ENCODE data around the gene ZBED1. TPM values are rescaled to one million over a fixed set of nuclear protein-coding genes. Genes with fewer than 3 reads are reported as not detected.

The ZBED1 gene
- polyA plus RNA-seq, 1 donor (not counting 4 experiments of a cell fraction or from before 2014, with no cell fraction given): 9.0 TPM

GRCh38 chrX:2546496-2546895 is 45.7 kb upstream of the ZBED1 start:
- H3K4me1 ChIP-seq (ENCODE audit: control insufficient read depth, extremely low read depth, insufficient read depth, low read length): no peaks in the 10 kb centered on the region
- no peaks in the 10 kb centered on the region for H3K27me3 ChIP-seq (ENCODE audit: control insufficient read depth, extremely low read depth, insufficient read depth, low read length)
- H3K4me3 ChIP-seq (ENCODE audit: control insufficient read depth in 2 of 3, extremely low read depth in 1 of 3, insufficient read depth in 2 of 3, low read depth in 1 of 3, low read length in 3 of 3): no peak overlapping the region
- no peaks in the 10 kb centered on the region for H4K20me1 ChIP-seq (ENCODE audit: control insufficient read depth, extremely low read depth, insufficient read depth, low read length)
- TF ChIP-seq EZH2 (IDR thresholded peaks at IDR 0.05; ENCODE audit: low read length) (no peak), CTCF (optimal IDR thresholded peaks at IDR 0.05 in 1 of 3, IDR thresholded peaks at IDR 0.05 in 1 of 3, conservative IDR thresholded peaks at IDR 0.05 in 1 of 3; ENCODE audit: extremely low read depth in 1 of 3, insufficient read depth in 2 of 3, low read length in 3 of 3) (no peak)
- no peaks in the 10 kb centered on the region for H3K9me1 ChIP-seq (ENCODE audit: control insufficient read depth, extremely low read depth, insufficient read depth, low read length)
- no peaks in the 10 kb centered on the region for H3K79me2 ChIP-seq (ENCODE audit: control insufficient read depth, insufficient read depth, low read length)
- no peak overlapping the region for H2AFZ ChIP-seq (ENCODE audit: control insufficient read depth, low read length)
- no peak for FAIRE-seq
- no peak for DNase-seq (ENCODE audit: low read depth, low spot score)
- H3K9ac ChIP-seq (ENCODE audit: control insufficient read depth, extremely low read depth, insufficient read depth, low read length): no peak overlapping the region
- dilution Hi-C loops (cut with MboI; ENCODE audit: extremely low pct_ligation_motif_present, low sequenced_read_pairs): no loop called here
- no peak overlapping the region for H3K4me2 ChIP-seq (ENCODE audit: control insufficient read depth, extremely low read depth, insufficient read depth, low read depth, low read length)
- no peaks in the 10 kb centered on the region for H3K9me3 ChIP-seq (ENCODE audit: control insufficient read depth, low read depth, low read length)
- no peak overlapping the region for H3K27ac ChIP-seq (ENCODE audit: control insufficient read depth, insufficient read depth, low read length)
- H3K36me3 ChIP-seq (ENCODE audit: control insufficient read depth in 2 of 2, extremely low read depth in 1 of 2, insufficient read depth in 2 of 2, low read length in 2 of 2): no peaks in the 10 kb centered on the region

GRCh38 chrX:2545144-2545543 is 44.4 kb upstream of the ZBED1 start:
- no peak overlapping the region for H3K27ac ChIP-seq (ENCODE audit: control insufficient read depth, insufficient read depth, low read length)
- no peaks in the 10 kb centered on the region for H3K36me3 ChIP-seq (ENCODE audit: control insufficient read depth in 2 of 2, extremely low read depth in 1 of 2, insufficient read depth in 2 of 2, low read length in 2 of 2)
- no peak for TF ChIP-seq EZH2 (IDR thresholded peaks at IDR 0.05; ENCODE audit: low read length)
- no peak for TF ChIP-seq CTCF (optimal IDR thresholded peaks at IDR 0.05 in 1 of 3, IDR thresholded peaks at IDR 0.05 in 1 of 3, conservative IDR thresholded peaks at IDR 0.05 in 1 of 3; ENCODE audit: extremely low read depth in 1 of 3, insufficient read depth in 2 of 3, low read length in 3 of 3)
- no peaks in the 10 kb centered on the region for H3K9me3 ChIP-seq (ENCODE audit: control insufficient read depth, low read depth, low read length)
- no peak for FAIRE-seq
- no peaks in the 10 kb centered on the region for H3K79me2 ChIP-seq (ENCODE audit: control insufficient read depth, insufficient read depth, low read length)
- DNase-seq (ENCODE audit: low read depth, low spot score): no peak
- no peak overlapping the region for H3K4me2 ChIP-seq (ENCODE audit: control insufficient read depth, extremely low read depth, insufficient read depth, low read depth, low read length)
- H4K20me1 ChIP-seq (ENCODE audit: control insufficient read depth, extremely low read depth, insufficient read depth, low read length): no peaks in the 10 kb centered on the region
- no peak overlapping the region for H3K9ac ChIP-seq (ENCODE audit: control insufficient read depth, extremely low read depth, insufficient read depth, low read length)
- no peaks in the 10 kb centered on the region for H3K9me1 ChIP-seq (ENCODE audit: control insufficient read depth, extremely low read depth, insufficient read depth, low read length)
- no peak overlapping the region for H2AFZ ChIP-seq (ENCODE audit: control insufficient read depth, low read length)
- H3K27me3 ChIP-seq (ENCODE audit: control insufficient read depth, extremely low read depth, insufficient read depth, low read length): no peaks in the 10 kb centered on the region
- no peaks in the 10 kb centered on the region for H3K4me1 ChIP-seq (ENCODE audit: control insufficient read depth, extremely low read depth, insufficient read depth, low read length)
- H3K4me3 ChIP-seq (ENCODE audit: control insufficient read depth in 2 of 3, extremely low read depth in 1 of 3, insufficient read depth in 2 of 3, low read depth in 1 of 3, low read length in 3 of 3): no peak overlapping the region
- dilution Hi-C loops (cut with MboI; ENCODE audit: extremely low pct_ligation_motif_present, low sequenced_read_pairs): no loop called here

All from keratinocyte (primary cell).